T-helper 1 cell treated with Interleukin-12 subunit alpha and Interleukin-12 subunit beta and Interleukin-4 antibody, amounts not matched to agents 30 μg/mL and 1 μg/mL, for 36 hours (primary cell): Measurements from ENCODE around the gene LENEP.
A peak's percentile ranks its signal among the peaks of the same experiment; 100 is the strongest.
"Not testable (repeated sequence)": the region's sequence is repeated elsewhere in the genome, so short reads cannot be mapped to it uniquely, and the experiment has no call there.

Source experiments
- H3K27ac Mint-ChIP-seq: one replicate; pipeline ENCODE4 v1.8.0; 2021; ENCODE audit warnings: mild to moderate bottlenecking, mixed read lengths
- H3K27me3 Mint-ChIP-seq: one replicate; pipeline ENCODE4 v1.8.0; 2021; ENCODE audit warnings: low read depth, mixed read lengths
- H3K36me3 Mint-ChIP-seq: one replicate; pipeline ENCODE4 v1.8.0; 2021; ENCODE audit warnings: low read depth, mixed read lengths
- H3K4me1 Mint-ChIP-seq: one replicate; pipeline ENCODE4 v1.8.0; 2021; ENCODE audit warnings: low read depth, mixed read lengths
- H3K4me3 Mint-ChIP-seq: one replicate; pipeline ENCODE4 v1.8.0; 2021; ENCODE audit warnings: mild to moderate bottlenecking, moderate library complexity, mixed read lengths
- H3K9me3 Mint-ChIP-seq: one replicate; pipeline ENCODE4 v1.8.0; 2021; ENCODE audit warnings: mixed read lengths

LENEP gene

GRCh38 chr1:154977762-154978161, 15.6 kb upstream of the LENEP start:
- H3K9me3 Mint-ChIP-seq, H3K27me3 Mint-ChIP-seq: not testable (repeated sequence)
- Mint-ChIP-seq H3K36me3 (peaks cover 12% of the 10 kb centered on the region), H3K4me3 (peak overlapping the region; percentile 29), H3K27ac (peak overlapping the region; percentile 52), H3K4me1 (peaks cover 19% of the 10 kb centered on the region)

GRCh38 chr1:154978360-154978759, 15.0 kb upstream of the LENEP start:
- Mint-ChIP-seq H3K4me1 (peaks cover 16% of the 10 kb centered on the region), H3K27ac (no peak overlapping the region), H3K27me3 (no peaks in the 10 kb centered on the region), H3K4me3 (no peak overlapping the region), H3K36me3 (peaks cover 12% of the 10 kb centered on the region), H3K9me3 (no peaks in the 10 kb centered on the region)

- peak overlapping the region; percentile 20 for H3K27ac Mint-ChIP-seq
- H3K27me3 Mint-ChIP-seq = no peaks in the 10 kb centered on the region
- peaks cover 12% of the 10 kb centered on the region for H3K36me3 Mint-ChIP-seq
- H3K9me3 Mint-ChIP-seq = no peaks in the 10 kb centered on the region
- H3K4me1 Mint-ChIP-seq = peaks cover 22% of the 10 kb centered on the region
- H3K4me3 Mint-ChIP-seq = no peak overlapping the region
Measured at GRCh38 chr1:154982341-154982740, 11.0 kb upstream of the LENEP start.

- Mint-ChIP-seq H3K9me3 (no peaks in the 10 kb centered on the region), H3K4me1 (peaks cover 16% of the 10 kb centered on the region), H3K27me3 (no peaks in the 10 kb centered on the region), H3K27ac (peak within 1 kb of the TSS; percentile 57), H3K4me3 (no peak within 1 kb of the TSS), H3K36me3 (peaks cover 10% of the 10 kb centered on the region)
Measured at GRCh38 chr1:154982897-154983648, 10.3 kb upstream of the LENEP start, which contains the start of gene FLAD1. Gene FLAD1 (plus strand): TSS chr1:154983344. CDS start chr1:154983695, 351 bp downstream.

DNA sequence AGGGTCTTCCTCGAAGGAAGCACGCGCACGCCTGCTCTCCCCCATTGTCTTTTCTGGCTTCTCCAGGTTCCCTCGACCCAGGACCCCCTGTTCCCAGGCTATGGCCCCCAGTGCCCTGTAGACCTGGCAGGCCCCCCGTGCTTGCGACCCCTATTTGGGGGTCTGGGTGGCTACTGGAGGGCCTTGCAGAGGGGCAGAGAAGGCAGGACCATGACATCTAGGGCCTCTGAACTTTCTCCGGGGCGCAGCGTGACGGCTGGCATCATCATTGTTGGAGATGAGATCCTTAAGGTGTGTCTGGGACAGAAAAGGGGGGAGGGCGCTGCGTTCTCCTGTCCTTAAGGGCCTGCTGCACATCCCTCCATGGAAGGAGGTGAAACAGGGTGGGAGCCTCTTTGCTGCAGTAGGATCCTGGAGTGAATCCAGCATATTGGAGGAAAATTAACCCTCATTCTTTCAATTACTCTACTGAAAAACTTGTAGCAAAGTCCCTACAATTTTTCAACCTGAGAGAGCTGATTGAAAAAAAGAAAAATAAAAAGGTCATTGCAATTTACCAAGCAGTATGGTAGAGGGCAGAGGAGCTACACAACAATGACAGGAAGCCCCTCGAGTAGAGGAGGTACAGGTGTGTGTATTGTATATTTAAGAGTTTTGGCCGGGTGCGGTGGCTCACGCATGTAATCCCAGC, 9.5 kb upstream of the LENEP start:
- Mint-ChIP-seq H3K4me3 (no peak overlapping the region), H3K27ac (peak overlapping the region; percentile 57), H3K36me3 (peaks cover 16% of the 10 kb centered on the region), H3K27me3 (no peaks in the 10 kb centered on the region), H3K4me1 (peaks cover 17% of the 10 kb centered on the region), H3K9me3 (no peaks in the 10 kb centered on the region)

GRCh38 chr1:154986736-154987135, 6.7 kb upstream of the LENEP start:
- peaks cover 17% of the 10 kb centered on the region for H3K36me3 Mint-ChIP-seq
- H3K4me3 Mint-ChIP-seq, H3K27ac Mint-ChIP-seq, H3K27me3 Mint-ChIP-seq, H3K9me3 Mint-ChIP-seq: not testable (repeated sequence)
- peaks cover 18% of the 10 kb centered on the region for H3K4me1 Mint-ChIP-seq

GRCh38 chr1:154987326-154987725, 6.1 kb upstream of the LENEP start:
- no peak overlapping the region for H3K4me3 Mint-ChIP-seq
- H3K36me3 Mint-ChIP-seq = peaks cover 17% of the 10 kb centered on the region
- H3K27ac Mint-ChIP-seq = no peak overlapping the region
- peaks cover 17% of the 10 kb centered on the region for H3K4me1 Mint-ChIP-seq
- no peaks in the 10 kb centered on the region for H3K27me3 Mint-ChIP-seq
- H3K9me3 Mint-ChIP-seq = no peaks in the 10 kb centered on the region

DNA sequence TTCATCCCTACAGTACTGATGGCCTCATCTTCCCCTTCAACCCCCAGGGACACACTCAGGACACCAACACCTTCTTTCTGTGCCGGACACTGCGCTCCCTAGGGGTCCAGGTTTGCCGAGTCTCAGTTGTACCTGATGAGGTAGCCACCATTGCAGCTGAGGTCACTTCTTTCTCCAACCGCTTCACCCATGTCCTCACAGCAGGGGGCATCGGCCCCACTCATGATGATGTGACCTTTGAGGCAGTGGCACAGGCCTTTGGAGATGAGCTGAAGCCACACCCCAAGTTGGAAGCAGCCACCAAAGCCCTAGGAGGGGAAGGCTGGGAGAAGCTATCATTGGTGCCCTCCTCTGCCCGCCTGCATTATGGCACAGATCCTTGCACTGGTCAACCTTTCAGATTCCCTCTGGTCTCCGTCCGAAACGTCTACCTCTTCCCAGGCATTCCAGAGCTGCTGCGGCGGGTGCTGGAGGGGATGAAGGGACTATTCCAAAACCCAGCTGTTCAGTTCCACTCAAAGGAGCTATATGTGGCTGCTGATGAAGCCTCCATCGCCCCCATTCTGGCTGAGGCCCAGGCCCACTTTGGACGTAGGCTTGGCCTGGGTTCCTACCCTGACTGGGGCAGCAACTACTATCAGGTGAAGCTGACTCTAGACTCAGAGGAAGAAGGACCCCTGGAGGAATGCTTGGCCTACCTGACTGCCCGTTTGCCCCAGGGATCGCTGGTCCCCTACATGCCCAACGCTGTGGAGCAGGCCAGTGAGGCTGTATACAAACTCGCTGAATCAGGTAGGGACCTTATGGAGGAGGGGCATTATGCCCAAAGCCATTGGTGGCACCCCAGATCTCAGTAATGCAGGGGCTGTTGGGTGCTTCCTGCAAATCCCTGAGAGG, 5.1 kb upstream of the LENEP start:
- Mint-ChIP-seq H3K9me3 (no peaks in the 10 kb centered on the region), H3K4me1 (peaks cover 15% of the 10 kb centered on the region), H3K27ac (no peak overlapping the region), H3K36me3 (peaks cover 17% of the 10 kb centered on the region), H3K4me3 (no peak overlapping the region), H3K27me3 (no peaks in the 10 kb centered on the region)

DNA sequence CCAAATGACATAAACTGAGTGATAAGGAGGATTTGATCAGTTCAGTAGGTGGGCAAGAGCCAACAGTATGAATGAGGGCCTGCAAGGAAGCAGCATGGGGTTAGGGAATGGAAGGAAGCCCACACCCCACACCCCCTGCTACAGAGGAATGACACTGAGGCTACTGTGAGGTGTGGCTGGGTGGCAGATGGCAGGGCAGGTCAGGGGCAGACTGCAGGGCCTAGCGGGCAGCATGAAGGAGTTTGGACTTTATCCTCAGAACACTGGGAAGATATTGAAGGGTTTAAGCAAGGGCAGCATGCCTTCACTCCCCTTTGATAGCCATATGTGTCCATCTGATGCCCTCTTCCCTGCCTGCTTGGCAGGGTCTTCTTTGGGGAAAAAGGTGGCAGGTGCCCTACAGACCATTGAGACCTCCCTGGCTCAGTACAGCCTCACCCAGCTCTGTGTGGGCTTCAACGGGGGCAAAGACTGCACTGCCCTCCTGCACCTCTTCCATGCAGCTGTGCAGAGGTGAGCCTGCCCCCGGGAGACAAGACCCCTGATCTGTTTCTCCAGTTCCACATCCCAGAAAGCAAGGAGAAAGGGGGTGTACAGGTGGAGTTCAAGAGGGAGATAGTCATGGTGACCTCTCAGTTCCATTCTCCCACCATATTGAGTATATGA, 4.1 kb upstream of the LENEP start:
- Mint-ChIP-seq H3K27me3 (no peaks in the 10 kb centered on the region), H3K9me3 (no peaks in the 10 kb centered on the region), H3K27ac (no peak overlapping the region), H3K4me1 (peaks cover 10% of the 10 kb centered on the region), H3K36me3 (peaks cover 17% of the 10 kb centered on the region), H3K4me3 (no peak overlapping the region)

DNA sequence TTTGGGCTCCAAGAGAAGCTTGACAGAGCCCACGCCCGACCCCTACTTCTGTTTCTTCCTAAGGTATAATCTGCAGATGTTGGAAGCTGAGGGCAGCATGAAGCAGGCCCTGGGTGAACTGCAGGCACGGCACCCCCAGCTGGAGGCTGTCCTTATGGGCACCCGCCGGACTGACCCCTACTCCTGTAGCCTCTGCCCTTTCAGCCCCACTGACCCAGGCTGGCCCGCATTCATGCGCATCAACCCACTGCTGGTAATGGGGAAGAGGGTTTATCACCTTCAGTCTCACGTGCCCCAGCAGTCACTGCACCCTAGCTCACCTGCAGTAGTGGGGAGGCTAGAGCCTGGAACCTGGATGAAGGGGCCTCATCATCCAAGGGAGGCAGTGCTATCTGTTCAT, 3.1 kb upstream of the LENEP start:
- no peaks in the 10 kb centered on the region for H3K27me3 Mint-ChIP-seq
- H3K9me3 Mint-ChIP-seq = no peaks in the 10 kb centered on the region
- H3K27ac Mint-ChIP-seq = no peak overlapping the region
- H3K4me3 Mint-ChIP-seq = no peak overlapping the region
- peaks cover 17% of the 10 kb centered on the region for H3K36me3 Mint-ChIP-seq
- H3K4me1 Mint-ChIP-seq = peaks cover 10% of the 10 kb centered on the region

DNA sequence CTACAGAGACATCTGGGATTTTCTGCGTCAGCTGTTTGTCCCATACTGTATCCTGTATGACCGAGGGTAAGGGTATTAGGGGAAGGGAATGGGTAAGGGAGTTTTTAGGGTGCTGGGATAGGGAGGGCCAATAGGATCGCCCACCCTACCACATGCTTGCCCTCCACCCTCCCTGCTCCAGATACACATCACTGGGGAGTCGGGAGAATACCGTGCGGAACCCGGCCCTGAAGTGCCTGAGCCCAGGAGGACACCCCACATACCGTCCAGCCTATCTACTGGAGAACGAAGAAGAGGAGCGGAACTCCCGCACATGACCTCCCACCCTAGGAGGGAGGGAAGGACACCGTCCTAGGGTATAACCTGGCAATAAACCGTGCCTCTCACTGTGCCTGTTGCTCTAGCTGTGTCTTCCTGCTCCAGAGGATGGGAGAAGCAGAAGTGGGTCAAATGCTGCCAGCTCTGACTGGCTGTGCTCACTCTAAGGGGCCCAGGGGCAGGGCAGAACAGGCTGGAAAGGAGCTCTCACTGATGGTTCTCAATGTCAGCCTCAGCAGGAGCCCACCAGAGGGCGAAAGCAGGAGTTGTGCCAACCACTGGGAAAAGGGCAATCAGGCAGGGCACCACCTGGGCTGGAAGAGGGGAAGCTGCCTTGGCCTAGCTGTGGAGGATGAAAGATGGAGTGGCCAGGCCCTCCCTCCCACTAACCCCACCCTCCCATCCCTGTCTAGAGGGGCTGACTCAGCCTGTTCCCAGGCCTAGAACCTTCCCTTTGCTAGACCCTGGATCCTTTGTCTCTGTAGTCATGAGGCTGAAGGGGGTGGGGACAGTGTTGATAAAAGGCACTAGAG, 440 bp upstream of the LENEP start:
- Mint-ChIP-seq H3K27me3 (no peaks in the 10 kb centered on the region), H3K4me1 (peaks cover 16% of the 10 kb centered on the region), H3K9me3 (no peaks in the 10 kb centered on the region), H3K36me3 (peaks cover 17% of the 10 kb centered on the region), H3K4me3 (no peak overlapping the region), H3K27ac (no peak overlapping the region)

DNA sequence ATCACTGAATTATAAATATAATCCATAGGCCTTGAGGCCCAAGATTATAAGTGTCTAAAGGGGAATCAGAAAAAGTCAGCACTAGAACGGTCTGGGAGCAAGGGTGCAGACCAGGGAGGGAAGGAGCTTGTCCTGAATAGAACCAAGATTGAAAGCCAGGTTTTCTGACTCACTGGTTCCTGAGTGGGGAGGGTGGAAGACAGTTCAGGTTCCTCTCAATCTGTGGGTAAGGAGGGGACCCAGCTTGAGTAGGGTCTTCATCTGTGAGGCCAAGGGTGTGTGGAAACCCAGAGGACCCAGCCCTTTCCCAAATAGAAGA, 842 bp downstream of the LENEP start:
- Mint-ChIP-seq H3K36me3 (peaks cover 8% of the 10 kb centered on the region), H3K27me3 (no peaks in the 10 kb centered on the region), H3K9me3 (no peaks in the 10 kb centered on the region), H3K4me1 (peaks cover 22% of the 10 kb centered on the region), H3K27ac (no peak overlapping the region), H3K4me3 (no peak overlapping the region)

- peaks cover 5% of the 10 kb centered on the region for H3K36me3 Mint-ChIP-seq
- no peak overlapping the region for H3K4me3 Mint-ChIP-seq
- H3K27ac Mint-ChIP-seq = no peak overlapping the region
- H3K9me3 Mint-ChIP-seq = no peaks in the 10 kb centered on the region
- H3K4me1 Mint-ChIP-seq = peaks cover 21% of the 10 kb centered on the region
- H3K27me3 Mint-ChIP-seq = no peaks in the 10 kb centered on the region
Measured at GRCh38 chr1:154994591-154994990, 1.2 kb downstream of the LENEP start.
